Brain microvascular endothelial cell (primary cell): ENCODE data around the gene PDIA2.
"Not testable (repeated sequence)": the region's sequence is repeated elsewhere in the genome, so short reads cannot be mapped to it uniquely, and the experiment has no call there.

Experiments used
- DNase-seq: peaks from one replicate; pipeline ENCODE4 v3.0.0-alpha.2; 2020
- H3K27ac ChIP-seq: fragments of 250-450 bp; sonication (Bioruptor Pico); 2 replicates; pipeline ENCODE4 v1.5.1; 2020; ENCODE audit warnings: mild to moderate bottlenecking, moderate library complexity
- H3K27me3 ChIP-seq: fragments of 250-450 bp; sonication (Bioruptor Pico); replicated peaks from 2 replicates; pipeline ENCODE4 v1.5.1; 2020; ENCODE audit warnings: mild to moderate bottlenecking
- H3K36me3 ChIP-seq: fragments of 250-450 bp; sonication (Bioruptor Pico); replicated peaks from 2 replicates; pipeline ENCODE4 v1.5.1; 2020; ENCODE audit warnings: mild to moderate bottlenecking
- H3K4me3 ChIP-seq: 2 replicates; pipeline ENCODE4 v1.5.1; 2011; ENCODE audit warnings: low read depth, mild to moderate bottlenecking, control low read depth, low read length, moderate library complexity
- CTCF ChIP-seq: IDR thresholded peaks from 2 replicates; pipeline ENCODE4 v1.5.1; 2011; ENCODE audit warnings: low read depth, mild to moderate bottlenecking, moderate library complexity, low read length, control low read depth, inconsistent platforms; ENCODE audit errors: missing control alignments
- in situ Hi-C: cut with HindIII; loops from 2 replicates; pipeline ENCODE4 v1.10.0; 2017; ENCODE audit warnings: low sequenced_read_pairs, low pct_ligation_motif_present

The PDIA2 gene

GRCh38 chr16:253833-254232 is 29.1 kb upstream of the PDIA2 start:
- Histone ChIP-seq H3K4me3 (no peak overlapping the region), H3K36me3 (peaks cover 8% of the 10 kb centered on the region), H3K27me3 (no peaks in the 10 kb centered on the region), H3K27ac (no peak overlapping the region)
- DNase-seq, result no peak
- TF ChIP-seq CTCF, result no peak
- in situ Hi-C loops, result no loop called here

- Histone ChIP-seq H3K36me3 (peaks cover 12% of the 10 kb centered on the region), H3K27ac (no peak overlapping the region), H3K4me3 (no peak overlapping the region), H3K27me3 (no peaks in the 10 kb centered on the region)
- in situ Hi-C loops, result no loop called here
- DNase-seq, result no peak
- no peak for TF ChIP-seq CTCF
Measured at GRCh38 chr16:254461-254860, 28.5 kb upstream of the PDIA2 start.

GRCh38 chr16:255183-255582 is 27.8 kb upstream of the PDIA2 start:
- Histone ChIP-seq H3K27ac (no peak overlapping the region), H3K36me3 (peaks cover 16% of the 10 kb centered on the region), H3K4me3 (no peak overlapping the region), H3K27me3 (no peaks in the 10 kb centered on the region)
- in situ Hi-C loops, result no loop called here
- no peak for TF ChIP-seq CTCF
- no peak for DNase-seq

DNA sequence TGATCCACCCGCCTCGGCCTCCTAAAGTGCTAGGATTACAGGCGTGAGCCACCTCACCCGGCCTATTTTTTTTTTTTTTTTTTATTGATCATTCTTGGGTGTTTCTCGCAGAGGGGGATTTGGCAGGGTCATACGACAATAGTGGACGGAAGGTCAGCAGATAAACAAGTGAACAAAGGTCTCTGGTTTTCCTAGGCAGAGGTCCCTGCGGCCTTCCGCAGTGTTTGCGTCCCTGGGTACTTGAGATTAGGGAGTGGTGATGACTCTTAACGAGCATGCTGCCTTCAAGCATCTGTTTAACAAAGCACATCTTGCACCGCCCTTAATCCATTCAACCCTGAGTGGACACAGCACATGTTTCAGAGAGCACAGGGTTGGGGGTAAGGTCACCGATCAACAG is 24.9 kb upstream of the PDIA2 start:
- H3K27ac ChIP-seq, H3K4me3 ChIP-seq, DNase-seq, H3K27me3 ChIP-seq, in situ Hi-C loops: not testable (repeated sequence)
- peaks cover 26% of the 10 kb centered on the region for H3K36me3 ChIP-seq

GRCh38 chr16:259226-259625 is 23.7 kb upstream of the PDIA2 start:
- Histone ChIP-seq H3K36me3 (peaks cover 35% of the 10 kb centered on the region), H3K27me3 (no peaks in the 10 kb centered on the region), H3K27ac (no peak overlapping the region), H3K4me3 (no peak overlapping the region)
- in situ Hi-C loops, result no loop called here
- no peak for TF ChIP-seq CTCF
- no peak for DNase-seq

DNA sequence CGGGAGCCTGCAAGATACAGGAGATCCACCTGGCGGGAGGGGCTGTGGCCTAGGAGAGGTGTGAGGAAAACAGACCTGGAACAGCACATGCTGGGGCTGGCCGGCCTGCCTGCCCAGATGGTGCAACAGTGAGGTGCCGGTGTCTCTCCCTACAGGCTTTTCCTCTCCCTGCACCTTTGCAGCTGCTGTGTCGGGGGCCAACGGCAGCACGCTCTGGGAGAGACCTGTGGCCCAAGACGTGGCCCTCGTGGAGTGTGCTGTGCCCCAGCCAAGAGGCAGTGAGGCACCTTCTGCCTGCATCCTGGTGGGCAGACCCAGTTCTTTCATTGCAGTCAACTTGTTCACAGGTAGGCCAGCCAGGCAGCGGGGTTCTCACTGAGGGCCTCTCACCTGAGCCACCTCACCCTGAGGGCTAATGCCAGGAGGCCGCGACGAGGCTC is 23.1 kb upstream of the PDIA2 start:
- no peak overlapping the region for H3K27ac ChIP-seq
- no peak for TF ChIP-seq CTCF
- DNase-seq, result no peak
- H3K27me3 ChIP-seq, result no peaks in the 10 kb centered on the region
- in situ Hi-C loops, result no loop called here
- H3K4me3 ChIP-seq, result no peak overlapping the region
- H3K36me3 ChIP-seq, result peaks cover 30% of the 10 kb centered on the region
